ENCODE measurements around the gene CTRB2. TPM values are rescaled to one million over a fixed set of nuclear protein-coding genes. Genes with fewer than 3 reads are reported as not detected.
A peak's percentile ranks its signal among the peaks of the same experiment; 100 is the strongest.

CTRB2 gene
- total RNA-seq, 1 donor from 2014 or later: not detected

GRCh38 chr16:75252049-75252864, 45.3 kb upstream of the CTRB2 start:
- no peak for ATAC-seq (ENCODE audit: low read depth)
- Mint-ChIP-seq H3K36me3 (ENCODE audit: low read depth) (no peaks in the 10 kb centered on the region), H3K27me3 (peaks cover 56% of the 10 kb centered on the region), H3K9me3 (no peaks in the 10 kb centered on the region), H3K4me3 (peak overlapping the region; percentile 56), H3K4me1 (peaks cover 12% of the 10 kb centered on the region), H3K27ac (no peak overlapping the region)
- ChIA-PET POLR2A (no interaction called here), CTCF (no interaction called here)
- intact Hi-C loops (cut with micrococcal nuclease): no loop called here
- TF ChIP-seq, protein P1, sequence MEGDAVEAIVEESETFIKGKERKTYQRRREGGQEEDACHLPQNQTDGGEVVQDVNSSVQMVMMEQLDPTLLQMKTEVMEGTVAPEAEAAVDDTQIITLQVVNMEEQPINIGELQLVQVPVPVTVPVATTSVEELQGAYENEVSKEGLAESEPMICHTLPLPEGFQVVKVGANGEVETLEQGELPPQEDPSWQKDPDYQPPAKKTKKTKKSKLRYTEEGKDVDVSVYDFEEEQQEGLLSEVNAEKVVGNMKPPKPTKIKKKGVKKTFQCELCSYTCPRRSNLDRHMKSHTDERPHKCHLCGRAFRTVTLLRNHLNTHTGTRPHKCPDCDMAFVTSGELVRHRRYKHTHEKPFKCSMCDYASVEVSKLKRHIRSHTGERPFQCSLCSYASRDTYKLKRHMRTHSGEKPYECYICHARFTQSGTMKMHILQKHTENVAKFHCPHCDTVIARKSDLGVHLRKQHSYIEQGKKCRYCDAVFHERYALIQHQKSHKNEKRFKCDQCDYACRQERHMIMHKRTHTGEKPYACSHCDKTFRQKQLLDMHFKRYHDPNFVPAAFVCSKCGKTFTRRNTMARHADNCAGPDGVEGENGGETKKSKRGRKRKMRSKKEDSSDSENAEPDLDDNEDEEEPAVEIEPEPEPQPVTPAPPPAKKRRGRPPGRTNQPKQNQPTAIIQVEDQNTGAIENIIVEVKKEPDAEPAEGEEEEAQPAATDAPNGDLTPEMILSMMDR (IDR thresholded peaks at IDR 0.05): no peak
- no peak for DNase-seq

- H3K4me1 Mint-ChIP-seq: peaks cover 12% of the 10 kb centered on the region
- no peak for DNase-seq
- ChIA-PET CTCF (no interaction called here), POLR2A (no interaction called here)
- H3K27me3 Mint-ChIP-seq: peaks cover 59% of the 10 kb centered on the region
- intact Hi-C loops (cut with micrococcal nuclease): no loop called here
- ATAC-seq (ENCODE audit: low read depth): no peak
- TF ChIP-seq, protein P1 (IDR thresholded peaks at IDR 0.05): no peak
- H3K4me3 Mint-ChIP-seq: peak within 1 kb of the TSS; percentile 56
- H3K36me3 Mint-ChIP-seq (ENCODE audit: low read depth): no peaks in the 10 kb centered on the region
- no peak within 1 kb of the TSS for H3K27ac Mint-ChIP-seq
- H3K9me3 Mint-ChIP-seq: no peaks in the 10 kb centered on the region
Observed at GRCh38 chr16:75251280-75252048, 44.5 kb upstream of the CTRB2 start, which contains the start of gene BCAR1. BCAR1 (minus strand) TSS chr16:75251624; CDS start chr16:75251482, 142 bp downstream.

DNA sequence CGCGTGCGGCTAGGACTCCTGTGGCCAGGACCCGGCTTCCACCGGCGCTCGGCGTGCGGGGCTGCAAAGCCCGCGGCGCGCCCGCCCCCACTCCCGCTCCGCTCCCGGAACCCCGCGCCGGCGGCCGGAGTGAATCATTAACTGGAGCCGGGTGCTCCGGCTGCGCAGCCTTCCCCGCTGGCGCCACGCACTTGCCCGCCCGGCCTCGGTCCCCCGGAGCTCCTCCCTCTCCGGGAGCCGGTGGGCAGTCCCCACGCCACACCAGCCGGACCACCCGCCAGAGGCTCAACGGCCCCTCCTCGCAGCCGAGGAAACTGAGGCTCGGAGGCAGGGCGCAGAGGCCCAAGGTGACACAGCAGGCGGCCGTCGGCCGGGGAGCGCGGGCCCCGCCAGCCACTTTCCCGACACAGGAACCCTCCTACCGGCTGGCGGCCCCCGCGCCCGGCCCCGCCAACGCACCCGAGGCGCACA, 43.9 kb upstream of the CTRB2 start:
- Mint-ChIP-seq H3K4me1 (peaks cover 12% of the 10 kb centered on the region), H3K27me3 (peaks cover 61% of the 10 kb centered on the region), H3K9me3 (no peaks in the 10 kb centered on the region), H3K36me3 (ENCODE audit: low read depth) (no peaks in the 10 kb centered on the region), H3K27ac (no peak overlapping the region), H3K4me3 (no peak overlapping the region)
- ATAC-seq (ENCODE audit: low read depth): peak; percentile 25
- ChIA-PET POLR2A (no interaction called here), CTCF (interaction anchor here (1.3 kb wide), 1 partner anchor 135 kb away, joined by 4 read pairs; no protein-coding TSS in a partner anchor)
- intact Hi-C loops (cut with micrococcal nuclease): no loop called here
- TF ChIP-seq, protein P1 (IDR thresholded peaks at IDR 0.05): no peak
- no peak for DNase-seq

DNA sequence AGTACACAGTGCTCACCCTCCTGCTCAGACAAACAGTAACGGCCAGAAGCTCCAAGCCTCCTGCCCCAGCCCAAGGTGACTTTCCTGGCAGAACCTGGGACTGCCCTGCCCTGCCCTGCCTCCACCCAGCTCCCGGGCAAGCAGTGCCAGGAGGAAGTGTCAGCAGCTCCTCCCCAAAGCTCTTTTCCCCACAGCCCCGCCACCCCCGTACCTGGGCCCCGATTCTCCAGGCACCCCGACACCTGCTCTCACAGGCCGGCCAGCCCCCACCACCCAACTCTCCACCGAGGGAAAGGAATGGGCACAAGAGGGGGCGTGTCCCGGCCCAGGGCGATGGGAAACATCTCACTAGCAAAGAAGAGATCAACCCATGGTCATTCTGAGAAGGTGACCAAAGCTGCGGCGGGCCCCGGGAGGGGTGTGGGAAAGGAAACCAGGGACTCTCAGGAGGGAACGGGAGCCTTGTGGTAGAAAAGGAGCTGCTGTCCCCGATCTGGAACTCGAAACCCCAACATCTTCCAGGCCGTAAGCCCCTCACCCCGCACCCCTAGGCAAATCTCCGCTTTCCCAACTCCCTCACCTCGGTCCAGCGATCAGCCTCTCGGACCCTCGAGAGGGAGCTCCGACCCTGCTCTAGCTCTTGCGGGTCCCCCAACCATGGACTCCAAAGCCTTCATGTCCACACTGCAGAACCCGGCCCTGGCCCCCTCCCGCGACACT, 43.3 kb upstream of the CTRB2 start:
- ATAC-seq (ENCODE audit: low read depth) (no peak), DNase-seq (no peak)
- Mint-ChIP-seq H3K27me3 (peaks cover 58% of the 10 kb centered on the region), H3K27ac (no peak overlapping the region), H3K4me1 (peaks cover 14% of the 10 kb centered on the region), H3K4me3 (peak overlapping the region; percentile 39), H3K36me3 (ENCODE audit: low read depth) (no peaks in the 10 kb centered on the region), H3K9me3 (no peaks in the 10 kb centered on the region)
- intact Hi-C loops (cut with micrococcal nuclease): no loop called here
- TF ChIP-seq, protein P1 (IDR thresholded peaks at IDR 0.05): no peak
- POLR2A ChIA-PET: no interaction called here
- CTCF ChIA-PET: interaction anchor here (1.3 kb wide), 1 partner anchor 135 kb away, joined by 4 read pairs; no protein-coding TSS in a partner anchor

All from activated B cell treated with CpG ODN at 0.5 μM for 24 hours (primary cell).